CD4-positive, alpha-beta T cell treated with Interleukin-15 for 4 hours (primary cell): Measurements from ENCODE around the gene EML5.
"Not testable (repeated sequence)": the region's sequence is repeated elsewhere in the genome, so short reads cannot be mapped to it uniquely, and the experiment has no call there.

Experiments
- DNase-seq: peaks from one replicate; pipeline ENCODE4 v3.0.0-alpha.2; 2020; ENCODE audit warnings: low spot score

The EML5 gene

GRCh38 chr14:88802596-88802995 lies 9.8 kb upstream of the EML5 start:
- no peak for DNase-seq

- no peak for DNase-seq
These were observed 6.8 kb upstream of the EML5 start for GRCh38 chr14:88799522-88799921.

GRCh38 chr14:88798156-88798555 lies 5.4 kb upstream of the EML5 start:
- DNase-seq, result no peak

GRCh38 chr14:88793259-88793625 lies 489 bp upstream of the EML5 start:
- DNase-seq, result no peak

GRCh38 chr14:88791629-88792472 lies 902 bp downstream of the EML5 start:
- DNase-seq, result no peak

- DNase-seq, result no peak
These were observed 1.5 kb downstream of the EML5 start for GRCh38 chr14:88791252-88791621.

GRCh38 chr14:88790501-88791251 lies 2.1 kb downstream of the EML5 start:
- no peak for DNase-seq

- not testable (repeated sequence) for DNase-seq
These were observed 3.2 kb downstream of the EML5 start for GRCh38 chr14:88789573-88789972.

GRCh38 chr14:88786715-88787114 lies 6.0 kb downstream of the EML5 start:
- DNase-seq, result no peak

- no peak for DNase-seq
These were observed 6.8 kb downstream of the EML5 start for GRCh38 chr14:88785911-88786310.

GRCh38 chr14:88775532-88775931 lies 17.2 kb downstream of the EML5 start:
- DNase-seq, result no peak

- no peak for DNase-seq
These were observed 22.0 kb downstream of the EML5 start for GRCh38 chr14:88770736-88771135.

- no peak for DNase-seq
These were observed 27.6 kb downstream of the EML5 start for GRCh38 chr14:88765130-88765529.

GRCh38 chr14:88753873-88754272 lies 38.9 kb downstream of the EML5 start:
- no peak for DNase-seq

GRCh38 chr14:88750945-88751344 lies 41.8 kb downstream of the EML5 start:
- no peak for DNase-seq

- DNase-seq, result no peak
These were observed 42.3 kb downstream of the EML5 start for GRCh38 chr14:88750413-88750812.

GRCh38 chr14:88749139-88749538 lies 43.6 kb downstream of the EML5 start:
- DNase-seq, result no peak

GRCh38 chr14:88748288-88748687 lies 44.5 kb downstream of the EML5 start:
- no peak for DNase-seq

- no peak for DNase-seq
These were observed 46.7 kb downstream of the EML5 start for GRCh38 chr14:88746052-88746451.

- no peak for DNase-seq
These were observed 55.5 kb downstream of the EML5 start for GRCh38 chr14:88737245-88737644.

GRCh38 chr14:88733121-88733520 lies 59.6 kb downstream of the EML5 start:
- DNase-seq, result no peak

- no peak for DNase-seq
These were observed 63.6 kb downstream of the EML5 start for GRCh38 chr14:88729159-88729558.

- DNase-seq, result no peak
These were observed 65.7 kb downstream of the EML5 start for GRCh38 chr14:88727057-88727456.

- no peak for DNase-seq
These were observed 82.0 kb downstream of the EML5 start for GRCh38 chr14:88710709-88711108.
